ENCODE results near the gene ATF6.

Gene ATF6

DNA sequence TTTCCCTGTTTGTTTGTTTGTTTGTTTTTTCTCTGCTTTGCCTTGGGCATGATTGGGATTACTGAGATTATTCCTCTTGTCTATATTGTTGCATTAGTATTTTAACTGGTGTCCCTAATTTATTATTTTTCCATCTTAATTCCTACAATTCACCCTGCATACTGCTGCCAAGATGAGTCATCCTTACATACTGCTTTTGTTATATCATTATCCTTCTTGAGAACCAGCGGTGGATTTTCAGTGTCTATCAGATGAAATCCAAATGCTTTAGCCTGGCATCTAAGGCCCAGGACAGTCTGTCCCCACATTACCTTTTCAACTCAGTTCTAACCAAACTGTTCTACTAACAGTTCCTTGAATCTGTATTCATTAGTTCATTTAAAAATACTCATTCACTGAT lies 155.9 kb downstream of the ATF6 start:
- H3K9me2 ChIP-seq (replicated peaks; ENCODE audit: insufficient read depth, low read length) = no peaks in the 10 kb centered on the region
- H3F3A ChIP-seq (ENCODE audit: insufficient read depth, low read length) = no peaks in the 10 kb centered on the region
- no peak overlapping the region for H3K9ac ChIP-seq (ENCODE audit: low read length)
- no peak overlapping the region for H3K27ac ChIP-seq (ENCODE audit: low read length)
- H3K9me3 ChIP-seq (replicated peaks; ENCODE audit: insufficient read depth, low read length) = no peaks in the 10 kb centered on the region
- no peak overlapping the region for H2AFZ ChIP-seq (ENCODE audit: low read length)
- H3K4me3 ChIP-seq (ENCODE audit: low read length) = no peak overlapping the region
- no peaks in the 10 kb centered on the region for H4K20me1 ChIP-seq (ENCODE audit: insufficient read depth, low read length)
- no peaks in the 10 kb centered on the region for H3K79me2 ChIP-seq (ENCODE audit: low read length)
- no peaks in the 10 kb centered on the region for H3K27me3 ChIP-seq (replicated peaks; ENCODE audit: insufficient read depth, low read length)
- DNase-seq = no peak
- no peak overlapping the region for H3K4me2 ChIP-seq (ENCODE audit: low read depth, low read length)
- no peaks in the 10 kb centered on the region for H3K4me1 ChIP-seq (ENCODE audit: low read length)
- H3K36me3 ChIP-seq (replicated peaks; ENCODE audit: insufficient read depth, low read length) = 0 out of 2 replicates have a peak, but pooled peaks cover 4% of the 10 kb centered on the region
- TF ChIP-seq EZH2 (optimal IDR thresholded peaks at IDR 0.05; ENCODE audit: low read depth, low read length) (no peak), EZH2phosphoT487 (IDR thresholded peaks at IDR 0.05; ENCODE audit: low read length) (no peak)
- TF ChIP-seq, protein P1, sequence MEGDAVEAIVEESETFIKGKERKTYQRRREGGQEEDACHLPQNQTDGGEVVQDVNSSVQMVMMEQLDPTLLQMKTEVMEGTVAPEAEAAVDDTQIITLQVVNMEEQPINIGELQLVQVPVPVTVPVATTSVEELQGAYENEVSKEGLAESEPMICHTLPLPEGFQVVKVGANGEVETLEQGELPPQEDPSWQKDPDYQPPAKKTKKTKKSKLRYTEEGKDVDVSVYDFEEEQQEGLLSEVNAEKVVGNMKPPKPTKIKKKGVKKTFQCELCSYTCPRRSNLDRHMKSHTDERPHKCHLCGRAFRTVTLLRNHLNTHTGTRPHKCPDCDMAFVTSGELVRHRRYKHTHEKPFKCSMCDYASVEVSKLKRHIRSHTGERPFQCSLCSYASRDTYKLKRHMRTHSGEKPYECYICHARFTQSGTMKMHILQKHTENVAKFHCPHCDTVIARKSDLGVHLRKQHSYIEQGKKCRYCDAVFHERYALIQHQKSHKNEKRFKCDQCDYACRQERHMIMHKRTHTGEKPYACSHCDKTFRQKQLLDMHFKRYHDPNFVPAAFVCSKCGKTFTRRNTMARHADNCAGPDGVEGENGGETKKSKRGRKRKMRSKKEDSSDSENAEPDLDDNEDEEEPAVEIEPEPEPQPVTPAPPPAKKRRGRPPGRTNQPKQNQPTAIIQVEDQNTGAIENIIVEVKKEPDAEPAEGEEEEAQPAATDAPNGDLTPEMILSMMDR (IDR thresholded peaks at IDR 0.05; ENCODE audit: low read length) = no peak

DNA sequence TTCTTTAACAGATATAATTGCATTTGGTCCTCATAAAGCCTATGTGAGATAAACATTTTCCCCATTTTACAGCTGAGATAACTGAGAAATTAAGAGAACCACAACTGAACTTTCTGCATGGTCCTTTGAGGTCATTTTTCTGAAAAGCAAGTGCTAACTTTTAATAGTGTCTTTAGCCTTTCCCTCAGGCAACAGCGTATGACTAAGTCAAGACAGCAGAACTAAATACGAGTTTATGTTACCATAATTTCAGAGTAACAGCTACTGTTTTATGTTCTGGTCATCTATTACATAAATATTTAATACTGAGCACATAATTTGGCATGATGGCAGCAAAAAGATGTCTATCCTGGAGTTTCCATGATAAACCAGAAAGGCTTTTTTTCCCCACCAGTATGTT lies 161.9 kb downstream of the ATF6 start:
- no peaks in the 10 kb centered on the region for H3K9me3 ChIP-seq (replicated peaks; ENCODE audit: insufficient read depth, low read length)
- H3K4me1 ChIP-seq (ENCODE audit: low read length) = peaks cover 6% of the 10 kb centered on the region
- no peaks in the 10 kb centered on the region for H4K20me1 ChIP-seq (ENCODE audit: insufficient read depth, low read length)
- no peak overlapping the region for H3K27ac ChIP-seq (ENCODE audit: low read length)
- no peaks in the 10 kb centered on the region for H3K79me2 ChIP-seq (ENCODE audit: low read length)
- no peak overlapping the region for H3K9ac ChIP-seq (ENCODE audit: low read length)
- 0 out of 2 replicates have a peak, but pooled peaks cover 4% of the 10 kb centered on the region for H3K36me3 ChIP-seq (replicated peaks; ENCODE audit: insufficient read depth, low read length)
- no peak overlapping the region for H3K4me3 ChIP-seq (ENCODE audit: low read length)
- H3K27me3 ChIP-seq (replicated peaks; ENCODE audit: insufficient read depth, low read length) = no peaks in the 10 kb centered on the region
- H3F3A ChIP-seq (ENCODE audit: insufficient read depth, low read length) = no peaks in the 10 kb centered on the region; the same call in 1 of the 2 replicates
- H3K4me2 ChIP-seq (ENCODE audit: low read depth, low read length) = no peak overlapping the region
- TF ChIP-seq EZH2 (optimal IDR thresholded peaks at IDR 0.05; ENCODE audit: low read depth, low read length) (no peak), EZH2phosphoT487 (IDR thresholded peaks at IDR 0.05; ENCODE audit: low read length) (no peak)
- TF ChIP-seq, protein P1 (IDR thresholded peaks at IDR 0.05; ENCODE audit: low read length) = no peak
- H3K9me2 ChIP-seq (replicated peaks; ENCODE audit: insufficient read depth, low read length) = no peaks in the 10 kb centered on the region
- no peak for DNase-seq
- H2AFZ ChIP-seq (ENCODE audit: low read length) = no peak overlapping the region

DNA sequence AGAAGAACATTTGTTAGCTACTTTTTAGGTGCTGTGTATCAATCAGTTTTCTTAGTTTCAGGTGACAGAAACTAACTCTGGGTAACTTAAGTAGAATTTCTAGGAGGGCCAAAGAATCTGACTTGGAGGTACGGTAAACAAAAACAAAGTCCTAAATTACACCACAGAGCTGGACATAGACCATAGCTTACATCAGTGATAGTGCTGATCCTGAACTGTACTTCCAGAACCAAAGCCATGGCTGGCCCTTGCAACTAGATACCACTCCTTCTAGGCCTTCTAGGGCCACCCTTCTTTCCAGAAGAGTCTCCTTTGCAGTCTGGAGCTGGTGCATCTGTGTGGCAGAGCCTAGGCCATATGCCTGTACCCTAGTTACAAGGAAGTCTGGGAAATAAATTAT lies 163.0 kb downstream of the ATF6 start:
- Histone ChIP-seq H3K27ac (ENCODE audit: low read length) (no peak overlapping the region), H3K9me3 (replicated peaks; ENCODE audit: insufficient read depth, low read length) (no peaks in the 10 kb centered on the region), H3F3A (ENCODE audit: insufficient read depth, low read length) (peaks cover 11% of the 10 kb centered on the region; the same call in 1 of the 2 replicates), H3K4me2 (ENCODE audit: low read depth, low read length) (no peak overlapping the region), H2AFZ (ENCODE audit: low read length) (no peak overlapping the region), H3K9ac (ENCODE audit: low read length) (no peak overlapping the region), H3K9me2 (replicated peaks; ENCODE audit: insufficient read depth, low read length) (no peaks in the 10 kb centered on the region), H3K36me3 (replicated peaks; ENCODE audit: insufficient read depth, low read length) (0 out of 2 replicates have a peak, but pooled peaks cover 1% of the 10 kb centered on the region), H4K20me1 (ENCODE audit: insufficient read depth, low read length) (no peaks in the 10 kb centered on the region), H3K79me2 (ENCODE audit: low read length) (no peaks in the 10 kb centered on the region), H3K4me1 (ENCODE audit: low read length) (peaks cover 17% of the 10 kb centered on the region), H3K4me3 (ENCODE audit: low read length) (no peak overlapping the region), H3K27me3 (replicated peaks; ENCODE audit: insufficient read depth, low read length) (no peaks in the 10 kb centered on the region)
- DNase-seq = no peak
- no peak for TF ChIP-seq EZH2phosphoT487 (IDR thresholded peaks at IDR 0.05; ENCODE audit: low read length)
- TF ChIP-seq EZH2 (optimal IDR thresholded peaks at IDR 0.05; ENCODE audit: low read depth, low read length) = no peak
- TF ChIP-seq, protein P1 (IDR thresholded peaks at IDR 0.05; ENCODE audit: low read length) = no peak

Data from MM.1S (cell line).